H9 (cell line): ENCODE results near the gene PIP4K2B. TPM values are rescaled to one million over a fixed set of nuclear protein-coding genes. Genes with fewer than 3 reads are reported as not detected.

Experiments used
- DNase-seq: peaks from one replicate; pipeline ENCODE4 v3.0.0-alpha.2; 2017
- H2AFZ ChIP-seq: one replicate; pipeline ENCODE4 v1.6.1; 2013; ENCODE audit warnings: mild to moderate bottlenecking, low read length, control low read depth, moderate library complexity
- H2AK5ac ChIP-seq: 2 replicates; pipeline ENCODE4 v1.6.1; 2013; ENCODE audit warnings: low read length, control low read depth, mixed read lengths; ENCODE audit not compliant: insufficient read length
- H2BK120ac ChIP-seq: one replicate; pipeline ENCODE4 v1.6.1; 2013; ENCODE audit warnings: low read depth, mild to moderate bottlenecking, low read length, control low read depth, inconsistent platforms; ENCODE audit not compliant: poor library complexity, severe bottlenecking
- H2BK12ac ChIP-seq: 2 replicates; pipeline ENCODE4 v1.6.1; 2013; ENCODE audit warnings: low read length, control low read depth, mixed read lengths, low read depth; ENCODE audit not compliant: insufficient read length
- H2BK15ac ChIP-seq: 2 replicates; pipeline ENCODE4 v1.6.1; 2013; ENCODE audit warnings: low read depth, low read length, control low read depth
- H2BK20ac ChIP-seq: one replicate; pipeline ENCODE4 v1.6.1; 2013; ENCODE audit warnings: low read depth, mild to moderate bottlenecking, low read length, control low read depth, inconsistent platforms; ENCODE audit not compliant: poor library complexity, severe bottlenecking
- H2BK5ac ChIP-seq: 2 replicates; pipeline ENCODE4 v1.6.1; 2013; ENCODE audit warnings: low read length, control low read depth, mixed read lengths; ENCODE audit not compliant: insufficient read length
- H3K14ac ChIP-seq: 2 replicates; pipeline ENCODE4 v1.6.1; 2013; ENCODE audit warnings: low read length, control low read depth; ENCODE audit not compliant: insufficient read depth
- H3K18ac ChIP-seq: 2 replicates; pipeline ENCODE4 v1.6.1; 2013; ENCODE audit warnings: low read depth, mild to moderate bottlenecking, mixed read lengths, low read length, control low read depth; ENCODE audit not compliant: insufficient read length
- H3K23ac ChIP-seq: 2 replicates; pipeline ENCODE4 v1.6.1; 2013; ENCODE audit warnings: low read length, control low read depth, mixed read lengths, low read depth; ENCODE audit not compliant: insufficient read length
- H3K23me2 ChIP-seq: 2 replicates; pipeline ENCODE4 v1.6.1; 2013; ENCODE audit warnings: low read depth, mild to moderate bottlenecking, mixed read lengths, low read length, control low read depth; ENCODE audit not compliant: insufficient read length, poor library complexity, severe bottlenecking
- H3K27ac ChIP-seq: 2 replicates; pipeline ENCODE4 v1.5.1; 2013; ENCODE audit warnings: low read length, control low read depth, mixed read lengths, low read depth; ENCODE audit not compliant: insufficient read length
- H3K27me3 ChIP-seq: 2 replicates; pipeline ENCODE4 v1.6.1; 2013; ENCODE audit warnings: low read length, control low read depth, inconsistent platforms; ENCODE audit not compliant: insufficient read depth
- H3K4ac ChIP-seq: 2 replicates; pipeline ENCODE4 v1.6.1; 2013; ENCODE audit warnings: low read depth, mild to moderate bottlenecking, control low read depth, inconsistent platforms, low read length, moderate library complexity
- H3K4me1 ChIP-seq: 2 replicates; pipeline ENCODE4 v1.6.1; 2013; ENCODE audit warnings: low read length, control low read depth, inconsistent platforms; ENCODE audit not compliant: insufficient read depth
- H3K4me2 ChIP-seq: 2 replicates; pipeline ENCODE4 v1.6.1; 2013; ENCODE audit warnings: low read length, control low read depth, mixed read lengths; ENCODE audit not compliant: insufficient read length, insufficient read depth
- H3K56ac ChIP-seq: 2 replicates; pipeline ENCODE4 v1.6.1; 2013; ENCODE audit warnings: low read depth, mild to moderate bottlenecking, mixed read lengths, low read length, control low read depth; ENCODE audit not compliant: insufficient read length
- H3K79me1 ChIP-seq: 2 replicates; pipeline ENCODE4 v1.6.1; 2013; ENCODE audit warnings: low read depth, mild to moderate bottlenecking, moderate library complexity, low read length, control low read depth, inconsistent platforms; ENCODE audit not compliant: insufficient read depth, poor library complexity, severe bottlenecking
- H3K79me2 ChIP-seq: 2 replicates; pipeline ENCODE4 v1.6.1; 2013; ENCODE audit warnings: low read length, control low read depth, inconsistent platforms; ENCODE audit not compliant: insufficient read depth
- H3K9ac ChIP-seq: 2 replicates; pipeline ENCODE4 v1.6.1; 2013; ENCODE audit warnings: low read length, control low read depth, mixed read lengths; ENCODE audit not compliant: insufficient read length; ENCODE audit errors: extremely low read depth
- H3K9me3 ChIP-seq: one replicate; pipeline ENCODE4 v1.6.1; 2013; ENCODE audit warnings: low read depth, low read length, inconsistent platforms; ENCODE audit not compliant: control insufficient read depth
- H3T11ph ChIP-seq: one replicate; pipeline ENCODE4 v1.6.1; 2013; ENCODE audit warnings: mild to moderate bottlenecking, low read length, control low read depth, inconsistent platforms
- H4K20me1 ChIP-seq: one replicate; pipeline ENCODE4 v1.6.1; 2013; ENCODE audit not compliant: control insufficient read depth, insufficient read length, insufficient read depth
- H4K5ac ChIP-seq: 2 replicates; pipeline ENCODE4 v1.6.1; 2013; ENCODE audit warnings: low read depth, mild to moderate bottlenecking, mixed read lengths, low read length, control low read depth; ENCODE audit not compliant: insufficient read length
- H4K8ac ChIP-seq: replicated peaks from 2 replicates; pipeline ENCODE4 v1.6.1; 2013; ENCODE audit warnings: low read length, control low read depth, mixed read lengths, low read depth; ENCODE audit not compliant: insufficient read length
- H4K91ac ChIP-seq: 2 replicates; pipeline ENCODE4 v1.6.1; 2013; ENCODE audit warnings: low read depth, mild to moderate bottlenecking, moderate library complexity, mixed read lengths, low read length, control low read depth; ENCODE audit not compliant: insufficient read length
- H3K27ac Mint-ChIP-seq, 3 experiments: 2 replicates in 2 of 3; 3 replicates in 1 of 3; pipeline ENCODE4 v1.8.0; 2020 to 2021; ENCODE audit warnings: mixed read lengths in 3 of 3, mild to moderate bottlenecking in 1 of 3, moderate library complexity in 1 of 3
- H3K27me3 Mint-ChIP-seq: 2 replicates; pipeline ENCODE4 v1.8.0; 2021; ENCODE audit warnings: low read depth, mild to moderate bottlenecking, moderate library complexity, mixed read lengths
- H3K36me3 Mint-ChIP-seq, 3 experiments: 2 replicates in 2 of 3; 3 replicates in 1 of 3; pipeline ENCODE4 v1.8.0; 2020 to 2021; ENCODE audit warnings: low read depth in 3 of 3, mixed read lengths in 3 of 3; ENCODE audit not compliant: insufficient read depth in 1 of 3
- H3K4me1 Mint-ChIP-seq, 2 experiments: 2 replicates each; pipeline ENCODE4 v1.8.0; 2020; ENCODE audit warnings: mixed read lengths in 2 of 2
- H3K4me3 Mint-ChIP-seq, 2 experiments: 2 replicates in 1 of 2; 3 replicates in 1 of 2; pipeline ENCODE4 v1.8.0; 2020 to 2021; ENCODE audit warnings: mild to moderate bottlenecking in 2 of 2, mixed read lengths in 2 of 2, moderate library complexity in 1 of 2
- H3K9me3 Mint-ChIP-seq, 2 experiments: 2 replicates in 1 of 2; 3 replicates in 1 of 2; pipeline ENCODE4 v1.8.0; 2020; ENCODE audit warnings: mild to moderate bottlenecking in 2 of 2, mixed read lengths in 2 of 2, moderate library complexity in 1 of 2
- WGBS: extraction: QIAGEN DNeasy Blood & Tissue Kit; methylation state at CpG from one replicate; pipeline ENCODE4 v1.1.7; 2013; ENCODE audit warnings: missing lambda C conversion rate, low lambda C conversion rate, mixed read lengths; ENCODE audit not compliant: insufficient read length; ENCODE audit errors: extremely low coverage; 5-methylcytosine and 5-hydroxymethylcytosine counted together
- total RNA-seq: library from RNA; stranded (reverse); gene quantifications from 2 replicates; pipeline ENCODE4 v1.2.1, GENCODE V29; 2021
- TF ChIP-seq, protein P1 (sequence below): fragments of 200-600 bp; sonication (generic); conservative IDR thresholded peaks from 3 replicates; pipeline ENCODE4 v1.8.0; 2021; ENCODE audit warnings: antibody characterized with exemption, mild to moderate bottlenecking

PIP4K2B gene
- total RNA-seq, 1 experiment from 2014 or later = 61.9 TPM

DNA sequence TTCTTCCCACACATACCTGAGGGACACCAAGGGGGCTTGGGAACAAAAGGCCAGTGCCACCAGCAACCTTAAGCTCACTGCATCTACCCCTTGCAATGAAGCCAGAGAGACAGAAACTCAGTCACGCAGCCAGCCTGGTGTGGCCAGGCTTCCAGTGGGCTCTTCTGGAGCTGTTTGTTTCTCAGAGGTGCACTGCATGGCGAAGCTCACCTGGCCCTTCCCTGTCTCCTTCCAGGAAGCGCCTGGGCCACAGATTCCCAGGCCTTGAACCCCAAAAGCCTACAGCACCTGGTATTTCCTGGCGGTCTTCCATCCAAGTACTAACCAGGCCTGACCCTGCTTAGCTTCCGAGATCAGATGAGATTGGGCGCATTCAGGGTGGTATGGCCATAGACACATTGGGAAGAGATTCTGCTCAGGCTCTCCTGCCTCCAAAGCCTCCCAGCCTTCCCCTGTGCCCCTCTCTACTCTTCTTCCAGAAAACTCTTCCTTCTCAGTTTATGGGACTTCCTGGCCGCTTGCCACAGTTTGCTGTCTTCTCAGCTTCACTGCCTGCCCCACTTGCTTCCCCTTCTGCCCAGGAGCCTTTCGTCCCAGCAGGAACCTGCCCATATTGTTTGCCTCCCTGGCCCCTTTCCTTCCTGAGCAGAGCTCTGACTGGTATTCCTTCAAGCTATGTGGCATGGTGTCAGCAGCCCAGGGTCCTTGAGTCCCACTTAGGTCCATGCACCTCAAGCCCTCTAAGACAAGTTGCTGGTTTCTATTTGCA is 67.6 kb downstream of the PIP4K2B start:
- peaks cover 2% of the 10 kb centered on the region; the same call in 1 of the 2 replicates for H3K4me1 ChIP-seq
- no peak overlapping the region for H3K56ac ChIP-seq
- DNase-seq = no peak
- no peak overlapping the region for H2BK120ac ChIP-seq
- Mint-ChIP-seq H3K4me1 (peaks cover 20 to 33% of the 10 kb centered on the region in 2 experiments), H3K4me3 (peak overlapping the region; percentile 41 to 96; a peak in 4 of 5 replicates), H3K36me3 (peaks cover 5 to 31% (median 30%) of the 10 kb centered on the region in 3 experiments; a peak in 6 of 7 replicates), H3K27me3 (peaks cover 32% of the 10 kb centered on the region), H3K9me3 (no peaks in the 10 kb centered on the region; a peak in 1 of 5 replicates), H3K27ac (no peak overlapping the region; a peak in 1 of 7 replicates)
- no peak overlapping the region for H3K27ac ChIP-seq
- H4K20me1 ChIP-seq = no peaks in the 10 kb centered on the region
- H3K23ac ChIP-seq = no peak overlapping the region
- no peak overlapping the region for H4K8ac ChIP-seq
- H3K9ac ChIP-seq = no peak overlapping the region
- no peak overlapping the region for H2BK12ac ChIP-seq
- WGBS = no CpG with 5 or more reads among the region's 8 CpGs
- no peak overlapping the region for H3K14ac ChIP-seq
- no peaks in the 10 kb centered on the region for H3K9me3 ChIP-seq
- H2AK5ac ChIP-seq = no peak overlapping the region
- no peak overlapping the region for H2BK15ac ChIP-seq
- H3K4ac ChIP-seq = no peak overlapping the region
- H2AFZ ChIP-seq = no peak overlapping the region
- H3K23me2 ChIP-seq = peaks cover 5% of the 10 kb centered on the region
- H3K18ac ChIP-seq = no peak overlapping the region
- no peaks in the 10 kb centered on the region for H3K79me2 ChIP-seq
- no peak overlapping the region for H4K5ac ChIP-seq
- H3K79me1 ChIP-seq = no peaks in the 10 kb centered on the region
- H3T11ph ChIP-seq = no peak overlapping the region
- no peak overlapping the region for H4K91ac ChIP-seq
- H3K4me2 ChIP-seq = no peak overlapping the region
- TF ChIP-seq, protein P1, sequence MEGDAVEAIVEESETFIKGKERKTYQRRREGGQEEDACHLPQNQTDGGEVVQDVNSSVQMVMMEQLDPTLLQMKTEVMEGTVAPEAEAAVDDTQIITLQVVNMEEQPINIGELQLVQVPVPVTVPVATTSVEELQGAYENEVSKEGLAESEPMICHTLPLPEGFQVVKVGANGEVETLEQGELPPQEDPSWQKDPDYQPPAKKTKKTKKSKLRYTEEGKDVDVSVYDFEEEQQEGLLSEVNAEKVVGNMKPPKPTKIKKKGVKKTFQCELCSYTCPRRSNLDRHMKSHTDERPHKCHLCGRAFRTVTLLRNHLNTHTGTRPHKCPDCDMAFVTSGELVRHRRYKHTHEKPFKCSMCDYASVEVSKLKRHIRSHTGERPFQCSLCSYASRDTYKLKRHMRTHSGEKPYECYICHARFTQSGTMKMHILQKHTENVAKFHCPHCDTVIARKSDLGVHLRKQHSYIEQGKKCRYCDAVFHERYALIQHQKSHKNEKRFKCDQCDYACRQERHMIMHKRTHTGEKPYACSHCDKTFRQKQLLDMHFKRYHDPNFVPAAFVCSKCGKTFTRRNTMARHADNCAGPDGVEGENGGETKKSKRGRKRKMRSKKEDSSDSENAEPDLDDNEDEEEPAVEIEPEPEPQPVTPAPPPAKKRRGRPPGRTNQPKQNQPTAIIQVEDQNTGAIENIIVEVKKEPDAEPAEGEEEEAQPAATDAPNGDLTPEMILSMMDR = no peak
- H3K27me3 ChIP-seq = peaks cover 5% of the 10 kb centered on the region; the same call in 1 of the 2 replicates
- H2BK5ac ChIP-seq = no peak overlapping the region
- no peak overlapping the region for H2BK20ac ChIP-seq
